ENCODE results near the gene TVP23B. TPM values are rescaled to one million over a fixed set of nuclear protein-coding genes. Genes with fewer than 3 reads are reported as not detected.
"Not testable (repeated sequence)": the region's sequence is repeated elsewhere in the genome, so short reads cannot be mapped to it uniquely, and the experiment has no call there.

Gene TVP23B
- total and polyA plus RNA-seq, 4 donors = 24.2 to 52.1 (median 32.3) TPM

- H3K27me3 ChIP-seq (ENCODE audit: control insufficient read depth, insufficient read depth, low read length); H3K4me1 ChIP-seq (ENCODE audit: control insufficient read depth, insufficient read depth, low read length); H3K4me3 ChIP-seq (ENCODE audit: low read depth, low read length); DNase-seq (ENCODE audit: low read depth in 4 of 6, low spot score in 6 of 6); H3K27ac ChIP-seq (ENCODE audit: low read depth, low read length); H3K36me3 ChIP-seq (ENCODE audit: control insufficient read depth, insufficient read depth, low read length); H3K9me3 ChIP-seq (ENCODE audit: control insufficient read depth, insufficient read depth, low read length): not testable (repeated sequence)
- no CpG with 5 or more reads among the region's 1 CpG for WGBS (ENCODE audit: insufficient coverage)
Observed at GRCh38 chr17:18750242-18750641, 30.7 kb upstream of the TVP23B start.

GRCh38 chr17:18753829-18754409 lies 27.1 kb upstream of the TVP23B start:
- not testable (repeated sequence) for H3K4me3 ChIP-seq (ENCODE audit: low read depth, low read length); H3K27me3 ChIP-seq (ENCODE audit: control insufficient read depth, insufficient read depth, low read length); H3K4me1 ChIP-seq (ENCODE audit: control insufficient read depth, insufficient read depth, low read length); H3K27ac ChIP-seq (ENCODE audit: low read depth, low read length); H3K9me3 ChIP-seq (ENCODE audit: control insufficient read depth, insufficient read depth, low read length); DNase-seq (ENCODE audit: low read depth in 4 of 6, low spot score in 6 of 6); H3K36me3 ChIP-seq (ENCODE audit: control insufficient read depth, insufficient read depth, low read length)
- WGBS (ENCODE audit: insufficient coverage) = 92% methylated on average over 2 of the region's 6 CpGs

- H3K4me3 ChIP-seq (ENCODE audit: low read depth, low read length); H3K9me3 ChIP-seq (ENCODE audit: control insufficient read depth, insufficient read depth, low read length); H3K27ac ChIP-seq (ENCODE audit: low read depth, low read length); H3K4me1 ChIP-seq (ENCODE audit: control insufficient read depth, insufficient read depth, low read length); H3K27me3 ChIP-seq (ENCODE audit: control insufficient read depth, insufficient read depth, low read length); DNase-seq (ENCODE audit: low read depth in 4 of 6, low spot score in 6 of 6); H3K36me3 ChIP-seq (ENCODE audit: control insufficient read depth, insufficient read depth, low read length): not testable (repeated sequence)
- no CpG with 5 or more reads among the region's 4 CpGs for WGBS (ENCODE audit: insufficient coverage)
Observed at GRCh38 chr17:18755969-18756368, 25.0 kb upstream of the TVP23B start.

- not testable (repeated sequence) for DNase-seq (ENCODE audit: low read depth in 4 of 6, low spot score in 6 of 6); H3K4me3 ChIP-seq (ENCODE audit: low read depth, low read length); H3K27ac ChIP-seq (ENCODE audit: low read depth, low read length); H3K4me1 ChIP-seq (ENCODE audit: control insufficient read depth, insufficient read depth, low read length); H3K36me3 ChIP-seq (ENCODE audit: control insufficient read depth, insufficient read depth, low read length); H3K27me3 ChIP-seq (ENCODE audit: control insufficient read depth, insufficient read depth, low read length); H3K9me3 ChIP-seq (ENCODE audit: control insufficient read depth, insufficient read depth, low read length)
- no CpG with 5 or more reads among the region's 8 CpGs for WGBS (ENCODE audit: insufficient coverage)
Observed at GRCh38 chr17:18757368-18758044, 23.5 kb upstream of the TVP23B start.

- not testable (repeated sequence) for H3K27me3 ChIP-seq (ENCODE audit: control insufficient read depth, insufficient read depth, low read length); H3K36me3 ChIP-seq (ENCODE audit: control insufficient read depth, insufficient read depth, low read length); H3K4me3 ChIP-seq (ENCODE audit: low read depth, low read length); H3K9me3 ChIP-seq (ENCODE audit: control insufficient read depth, insufficient read depth, low read length); DNase-seq (ENCODE audit: low read depth in 4 of 6, low spot score in 6 of 6); H3K4me1 ChIP-seq (ENCODE audit: control insufficient read depth, insufficient read depth, low read length); H3K27ac ChIP-seq (ENCODE audit: low read depth, low read length)
- no CpG with 5 or more reads among the region's 6 CpGs for WGBS (ENCODE audit: insufficient coverage)
Observed at GRCh38 chr17:18758344-18758743, 22.6 kb upstream of the TVP23B start.

GRCh38 chr17:18760221-18760620 lies 20.8 kb upstream of the TVP23B start:
- 86% methylated on average over 4 of the region's 6 CpGs for WGBS (ENCODE audit: insufficient coverage)
- H3K36me3 ChIP-seq (ENCODE audit: control insufficient read depth, insufficient read depth, low read length); H3K27ac ChIP-seq (ENCODE audit: low read depth, low read length); DNase-seq (ENCODE audit: low read depth in 4 of 6, low spot score in 6 of 6); H3K4me1 ChIP-seq (ENCODE audit: control insufficient read depth, insufficient read depth, low read length); H3K9me3 ChIP-seq (ENCODE audit: control insufficient read depth, insufficient read depth, low read length); H3K27me3 ChIP-seq (ENCODE audit: control insufficient read depth, insufficient read depth, low read length); H3K4me3 ChIP-seq (ENCODE audit: low read depth, low read length): not testable (repeated sequence)

- H3K27ac ChIP-seq (ENCODE audit: low read depth, low read length); DNase-seq (ENCODE audit: low read depth in 4 of 6, low spot score in 6 of 6); H3K36me3 ChIP-seq (ENCODE audit: control insufficient read depth, insufficient read depth, low read length); H3K9me3 ChIP-seq (ENCODE audit: control insufficient read depth, insufficient read depth, low read length); H3K27me3 ChIP-seq (ENCODE audit: control insufficient read depth, insufficient read depth, low read length); H3K4me3 ChIP-seq (ENCODE audit: low read depth, low read length); H3K4me1 ChIP-seq (ENCODE audit: control insufficient read depth, insufficient read depth, low read length): not testable (repeated sequence)
- no CpG with 5 or more reads among the region's 4 CpGs for WGBS (ENCODE audit: insufficient coverage)
Observed at GRCh38 chr17:18770572-18770971, 10.4 kb upstream of the TVP23B start.

GRCh38 chr17:18771066-18771465 lies 9.9 kb upstream of the TVP23B start:
- not testable (repeated sequence) for H3K36me3 ChIP-seq (ENCODE audit: control insufficient read depth, insufficient read depth, low read length); H3K4me3 ChIP-seq (ENCODE audit: low read depth, low read length); H3K4me1 ChIP-seq (ENCODE audit: control insufficient read depth, insufficient read depth, low read length); H3K27ac ChIP-seq (ENCODE audit: low read depth, low read length); DNase-seq (ENCODE audit: low read depth in 4 of 6, low spot score in 6 of 6); H3K9me3 ChIP-seq (ENCODE audit: control insufficient read depth, insufficient read depth, low read length); H3K27me3 ChIP-seq (ENCODE audit: control insufficient read depth, insufficient read depth, low read length)
- WGBS (ENCODE audit: insufficient coverage) = no CpG with 5 or more reads among the region's 4 CpGs

- DNase-seq (ENCODE audit: low read depth in 4 of 6, low spot score in 6 of 6) = no peak
- Histone ChIP-seq H3K4me3 (ENCODE audit: low read depth, low read length) (no peak overlapping the region), H3K9me3 (ENCODE audit: control insufficient read depth, insufficient read depth, low read length) (no peaks in the 10 kb centered on the region), H3K27ac (ENCODE audit: low read depth, low read length) (no peak overlapping the region), H3K27me3 (ENCODE audit: control insufficient read depth, insufficient read depth, low read length) (no peaks in the 10 kb centered on the region), H3K4me1 (ENCODE audit: control insufficient read depth, insufficient read depth, low read length) (no peaks in the 10 kb centered on the region), H3K36me3 (ENCODE audit: control insufficient read depth, insufficient read depth, low read length) (no peaks in the 10 kb centered on the region)
- 81% methylated on average over 3 of the region's 7 CpGs for WGBS (ENCODE audit: insufficient coverage)
Observed at GRCh38 chr17:18772471-18772870, 8.5 kb upstream of the TVP23B start.

- not testable (repeated sequence) for DNase-seq (ENCODE audit: low read depth in 4 of 6, low spot score in 6 of 6); H3K36me3 ChIP-seq (ENCODE audit: control insufficient read depth, insufficient read depth, low read length); H3K27ac ChIP-seq (ENCODE audit: low read depth, low read length); H3K27me3 ChIP-seq (ENCODE audit: control insufficient read depth, insufficient read depth, low read length); H3K9me3 ChIP-seq (ENCODE audit: control insufficient read depth, insufficient read depth, low read length); H3K4me1 ChIP-seq (ENCODE audit: control insufficient read depth, insufficient read depth, low read length)
- peak overlapping the region; percentile 38 for H3K4me3 ChIP-seq (ENCODE audit: low read depth, low read length)
- WGBS (ENCODE audit: insufficient coverage) = no CpG with 5 or more reads among the region's 5 CpGs
Observed at GRCh38 chr17:18781805-18782204, 822 bp downstream of the TVP23B start.
